Bronchial epithelial cell (primary cell): ENCODE data around the gene PLCD3. TPM values are rescaled to one million over a fixed set of nuclear protein-coding genes. Genes with fewer than 3 reads are reported as not detected.

Source experiments
- DNase-seq: peaks from one replicate; pipeline ENCODE4 v3.0.0-alpha.2; 2010; ENCODE audit warnings: low read depth
- FAIRE-seq: peaks from 2 replicates; lab custom pipeline; 2011; peaks lifted over from hg19 to GRCh38; lab: Jason Lieb, UNC
- H3K27me3 ChIP-seq: 2 replicates; pipeline ENCODE4 v1.5.1; 2011; ENCODE audit warnings: low read length; ENCODE audit not compliant: control insufficient read depth, insufficient read depth
- H3K36me3 ChIP-seq: 2 replicates; pipeline ENCODE4 v1.5.1; 2011; ENCODE audit warnings: low read length; ENCODE audit not compliant: control insufficient read depth, insufficient read depth
- H3K4me3 ChIP-seq: 2 replicates; pipeline ENCODE4 v1.5.1; 2011; ENCODE audit warnings: mild to moderate bottlenecking, low read depth, low read length, control low read depth
- total RNA-seq: library from RNA; depleted of rRNA; stranded (reverse); fragments of >200 nt; gene quantifications from 2 replicates; pipeline ENCODE4 v1.2.1, GENCODE V29; 2014
- TF ChIP-seq, protein P1 (sequence below): IDR thresholded peaks from 2 replicates; pipeline ENCODE4 v1.5.1; 2011; ENCODE audit warnings: mild to moderate bottlenecking, moderate library complexity, low read length, control low read depth, inconsistent platforms; ENCODE audit not compliant: insufficient read depth, severe bottlenecking

The PLCD3 gene
- total RNA-seq, 1 donor from 2014 or later, result 44.0 TPM

DNA sequence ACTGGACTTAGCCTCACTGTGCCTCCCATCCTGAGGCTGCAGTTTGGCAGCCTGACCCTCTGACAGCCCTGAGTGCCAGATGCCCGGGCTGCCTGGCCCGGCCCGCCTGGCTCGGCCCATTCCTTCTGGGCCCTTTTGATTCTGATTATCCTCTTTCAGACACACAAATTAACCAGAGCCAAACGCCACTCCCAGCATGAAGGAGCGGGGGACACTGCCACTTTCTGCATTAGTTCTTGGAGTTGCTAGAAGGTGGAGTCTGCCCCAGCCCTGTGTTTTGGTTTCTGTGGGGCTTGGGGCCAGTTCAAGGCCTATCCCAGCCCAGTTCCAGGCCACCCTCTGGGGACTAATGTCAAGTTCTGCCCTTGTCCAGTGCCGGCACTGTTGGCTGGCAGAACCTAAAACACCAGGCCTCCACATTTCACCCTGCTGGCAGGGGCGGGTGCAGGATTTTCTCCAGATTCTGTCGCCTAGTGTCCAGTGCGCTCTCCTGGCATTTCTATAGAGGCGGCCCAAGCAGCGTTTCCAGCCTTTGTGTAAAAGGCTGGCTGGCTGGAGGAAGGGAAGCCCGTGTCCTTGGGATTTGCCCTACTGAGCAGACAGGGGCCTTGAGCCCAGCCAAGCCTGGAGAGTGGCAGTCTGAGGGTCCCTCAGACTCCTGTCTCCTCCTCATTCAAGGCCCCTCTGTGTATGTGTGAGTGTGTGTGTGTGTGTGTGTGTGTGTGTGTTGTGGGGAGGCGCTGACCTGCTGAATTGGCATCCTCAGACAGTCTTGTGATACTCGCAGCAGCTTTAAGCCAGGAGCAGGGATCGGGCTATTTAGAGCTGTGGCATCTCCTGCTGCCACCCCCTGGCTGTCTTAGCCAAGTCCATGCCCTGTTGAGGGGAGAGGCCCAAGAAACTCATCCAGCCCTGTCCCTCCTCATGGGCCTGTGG, 21.4 kb downstream of the PLCD3 start:
- TF ChIP-seq, protein P1, sequence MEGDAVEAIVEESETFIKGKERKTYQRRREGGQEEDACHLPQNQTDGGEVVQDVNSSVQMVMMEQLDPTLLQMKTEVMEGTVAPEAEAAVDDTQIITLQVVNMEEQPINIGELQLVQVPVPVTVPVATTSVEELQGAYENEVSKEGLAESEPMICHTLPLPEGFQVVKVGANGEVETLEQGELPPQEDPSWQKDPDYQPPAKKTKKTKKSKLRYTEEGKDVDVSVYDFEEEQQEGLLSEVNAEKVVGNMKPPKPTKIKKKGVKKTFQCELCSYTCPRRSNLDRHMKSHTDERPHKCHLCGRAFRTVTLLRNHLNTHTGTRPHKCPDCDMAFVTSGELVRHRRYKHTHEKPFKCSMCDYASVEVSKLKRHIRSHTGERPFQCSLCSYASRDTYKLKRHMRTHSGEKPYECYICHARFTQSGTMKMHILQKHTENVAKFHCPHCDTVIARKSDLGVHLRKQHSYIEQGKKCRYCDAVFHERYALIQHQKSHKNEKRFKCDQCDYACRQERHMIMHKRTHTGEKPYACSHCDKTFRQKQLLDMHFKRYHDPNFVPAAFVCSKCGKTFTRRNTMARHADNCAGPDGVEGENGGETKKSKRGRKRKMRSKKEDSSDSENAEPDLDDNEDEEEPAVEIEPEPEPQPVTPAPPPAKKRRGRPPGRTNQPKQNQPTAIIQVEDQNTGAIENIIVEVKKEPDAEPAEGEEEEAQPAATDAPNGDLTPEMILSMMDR, result no peak
- H3K27me3 ChIP-seq, result no peaks in the 10 kb centered on the region
- H3K36me3 ChIP-seq, result peaks cover 30% of the 10 kb centered on the region
- no peak overlapping the region for H3K4me3 ChIP-seq
- DNase-seq (no peak), FAIRE-seq (no peak)

- no peak for FAIRE-seq
- Histone ChIP-seq H3K27me3 (no peaks in the 10 kb centered on the region), H3K36me3 (peaks cover 40% of the 10 kb centered on the region), H3K4me3 (no peak overlapping the region)
- TF ChIP-seq, protein P1, result peak; percentile 23
- DNase-seq, result no peak
Observed at GRCh38 chr17:45108595-45109521, 23.5 kb downstream of the PLCD3 start.

GRCh38 chr17:45108051-45108450, 24.3 kb downstream of the PLCD3 start:
- TF ChIP-seq, protein P1, result no peak
- FAIRE-seq (no peak), DNase-seq (no peak)
- H3K4me3 ChIP-seq, result no peak overlapping the region
- peaks cover 45% of the 10 kb centered on the region for H3K36me3 ChIP-seq
- no peaks in the 10 kb centered on the region for H3K27me3 ChIP-seq

- Histone ChIP-seq H3K36me3 (peaks cover 46% of the 10 kb centered on the region), H3K4me3 (no peak overlapping the region), H3K27me3 (no peaks in the 10 kb centered on the region)
- TF ChIP-seq, protein P1, result no peak
- FAIRE-seq (no peak), DNase-seq (no peak)
Observed at GRCh38 chr17:45107293-45108010, 24.9 kb downstream of the PLCD3 start.

DNA sequence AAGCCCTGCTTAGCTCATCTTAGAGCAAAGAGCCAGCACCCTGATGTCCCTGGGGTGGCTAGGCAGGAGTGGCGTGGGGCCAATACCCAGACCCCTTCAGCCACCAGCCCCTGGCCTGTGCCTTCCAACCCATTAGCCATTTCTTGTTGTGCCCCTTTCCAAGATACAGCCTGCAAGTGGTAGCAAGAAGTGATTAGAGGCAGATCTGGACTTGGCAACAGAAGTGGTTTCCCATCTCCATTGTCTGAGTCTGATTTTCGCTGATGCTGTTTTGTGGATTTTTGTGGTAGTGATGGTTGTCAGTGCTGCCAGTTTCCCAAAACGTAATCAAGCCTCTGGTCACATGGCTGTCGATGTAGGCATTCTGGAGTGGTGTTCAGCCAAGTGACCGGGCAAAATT, 25.7 kb downstream of the PLCD3 start:
- TF ChIP-seq, protein P1, result no peak

More for the DNA sequence above, 25.7 kb downstream of the PLCD3 start:
- no peak overlapping the region for H3K4me3 ChIP-seq
- H3K27me3 ChIP-seq, result no peaks in the 10 kb centered on the region
- H3K36me3 ChIP-seq, result peaks cover 49% of the 10 kb centered on the region
- no peak for DNase-seq
- FAIRE-seq, result peak; percentile 32
